ENCODE measurements around the gene GPC4. TPM values are rescaled to one million over a fixed set of nuclear protein-coding genes. Genes with fewer than 3 reads are reported as not detected.

GPC4 gene
- total and polyA plus RNA-seq, 8 donors: 3.0 to 15.3 (median 8.3) TPM

- Histone ChIP-seq H3K36me3 (no peaks in the 10 kb centered on the region), H3K4me3 (no peak overlapping the region), H3K27ac (no peak overlapping the region), H3K4me1 (peaks cover 0 to 4% (median 0%) of the 10 kb centered on the region in 3 donors), H3K9me3 (no peaks in the 10 kb centered on the region), H3K27me3 (peaks cover 0 to 10% (median 0%) of the 10 kb centered on the region in 4 donors)
- no peak for FAIRE-seq
- intact Hi-C loops (cut with DNase I): no loop called here
- no peak for ATAC-seq
- no peak for DNase-seq
- 53 to 84% methylated on average over 11 of the region's 11 CpGs for WGBS, 2 donors
- TF ChIP-seq CTCF (IDR thresholded peaks at IDR 0.05): no peak
These were observed 24.9 kb upstream of the GPC4 start for GRCh38 chrX:133440081-133440796.

GRCh38 chrX:133437766-133438165 lies 22.5 kb upstream of the GPC4 start:
- FAIRE-seq: no peak
- TF ChIP-seq CTCF (IDR thresholded peaks at IDR 0.05): no peak
- Histone ChIP-seq H3K4me3 (no peak overlapping the region), H3K27me3 (peaks cover 0 to 10% (median 0%) of the 10 kb centered on the region in 4 donors), H3K9me3 (no peaks in the 10 kb centered on the region), H3K36me3 (no peaks in the 10 kb centered on the region), H3K4me1 (no peaks in the 10 kb centered on the region), H3K27ac (no peak overlapping the region)
- WGBS, 2 donors: 53 to 88% methylated on average over 2 of the region's 2 CpGs
- no peak for DNase-seq
- intact Hi-C loops (cut with DNase I): no loop called here
- ATAC-seq: no peak

GRCh38 chrX:133437356-133437755 lies 22.1 kb upstream of the GPC4 start:
- FAIRE-seq (no peak), ATAC-seq (no peak), DNase-seq (no peak)
- intact Hi-C loops (cut with DNase I): no loop called here
- peaks cover 0 to 10% (median 0%) of the 10 kb centered on the region in 4 donors for H3K27me3 ChIP-seq
- 59 to 83% methylated on average over 4 of the region's 4 CpGs for WGBS, 2 donors
- H3K4me1 ChIP-seq: no peaks in the 10 kb centered on the region
- no peaks in the 10 kb centered on the region for H3K9me3 ChIP-seq
- no peak for TF ChIP-seq CTCF (IDR thresholded peaks at IDR 0.05)
- H3K27ac ChIP-seq: no peak overlapping the region
- H3K36me3 ChIP-seq: no peaks in the 10 kb centered on the region
- no peak overlapping the region for H3K4me3 ChIP-seq

- FAIRE-seq (no peak), ATAC-seq (no peak), DNase-seq (no peak)
- no peak overlapping the region for H3K27ac ChIP-seq
- no peaks in the 10 kb centered on the region for H3K4me1 ChIP-seq
- no peak for TF ChIP-seq CTCF (IDR thresholded peaks at IDR 0.05)
- H3K36me3 ChIP-seq: no peaks in the 10 kb centered on the region
- intact Hi-C loops (cut with DNase I): no loop called here
- H3K9me3 ChIP-seq: no peaks in the 10 kb centered on the region
- H3K27me3 ChIP-seq: peaks cover 0 to 10% (median 0%) of the 10 kb centered on the region in 4 donors
- H3K4me3 ChIP-seq: no peak overlapping the region
- 70 to 90% methylated on average over 6 of the region's 6 CpGs for WGBS, 2 donors
These were observed 20.3 kb upstream of the GPC4 start for GRCh38 chrX:133435544-133436124.
